ENCODE measurements around the gene FMN1.

Gene FMN1

DNA sequence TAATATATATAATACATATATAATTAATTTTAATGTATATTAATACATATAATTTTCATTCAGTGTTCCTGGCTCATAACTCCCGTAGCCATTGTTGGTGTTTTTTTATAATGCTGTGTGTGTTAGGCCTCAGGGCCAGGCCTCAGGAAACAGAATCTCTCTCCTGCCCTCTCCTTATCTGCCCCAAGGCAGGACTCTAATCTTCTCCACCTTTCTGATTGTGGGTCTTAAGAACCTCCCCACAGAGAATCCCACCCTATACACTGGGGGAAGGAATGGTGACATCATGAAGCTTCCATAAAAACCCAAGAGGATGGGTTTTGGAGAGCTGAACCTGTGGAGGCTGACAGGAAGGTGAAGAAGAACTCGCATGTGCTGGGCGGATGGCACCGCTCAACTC lies 4.0 kb upstream of the FMN1 start:
- no peak for DNase-seq (ENCODE audit: low read depth)

DNA sequence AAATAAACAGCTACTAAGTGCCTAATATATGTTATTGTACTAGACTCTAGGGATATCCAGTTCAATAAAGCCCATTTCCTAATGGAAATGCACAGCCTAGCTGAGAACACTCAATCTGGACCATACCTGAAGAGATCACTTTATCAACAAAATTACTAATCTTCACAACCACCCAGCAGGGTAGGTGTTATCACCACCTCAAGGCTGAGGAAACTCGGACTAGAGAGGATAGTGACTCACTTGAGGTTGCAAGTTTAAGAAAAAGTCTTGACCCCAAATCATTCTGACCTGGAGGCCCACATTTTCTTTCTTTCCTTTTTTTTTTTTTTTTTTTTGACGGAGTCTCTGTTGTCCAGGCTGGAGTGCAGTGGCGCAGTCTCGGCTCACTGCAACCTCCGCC lies 3.1 kb upstream of the FMN1 start:
- DNase-seq (ENCODE audit: low read depth) = no peak

DNA sequence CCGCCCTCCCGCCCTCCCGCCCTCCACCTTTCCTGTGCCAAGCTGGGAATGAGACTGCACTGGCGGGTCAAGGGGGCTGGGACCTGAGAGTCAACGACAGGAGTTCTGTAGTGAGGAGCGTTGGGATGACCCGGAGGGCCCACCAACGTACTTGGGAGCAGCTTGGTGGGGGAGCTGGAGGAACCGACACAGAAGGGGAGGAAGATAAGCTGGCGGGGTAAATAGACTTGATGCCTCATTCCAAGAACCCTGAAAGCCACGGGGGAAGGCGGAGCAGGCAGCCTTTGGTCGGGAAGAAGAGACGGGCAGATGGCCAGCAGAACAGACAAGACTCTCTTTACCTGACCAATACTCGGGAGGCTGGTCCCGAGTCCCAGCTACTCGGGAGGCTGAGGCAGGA lies 277 bp downstream of the FMN1 start:
- no peak for DNase-seq (ENCODE audit: low read depth)

DNA sequence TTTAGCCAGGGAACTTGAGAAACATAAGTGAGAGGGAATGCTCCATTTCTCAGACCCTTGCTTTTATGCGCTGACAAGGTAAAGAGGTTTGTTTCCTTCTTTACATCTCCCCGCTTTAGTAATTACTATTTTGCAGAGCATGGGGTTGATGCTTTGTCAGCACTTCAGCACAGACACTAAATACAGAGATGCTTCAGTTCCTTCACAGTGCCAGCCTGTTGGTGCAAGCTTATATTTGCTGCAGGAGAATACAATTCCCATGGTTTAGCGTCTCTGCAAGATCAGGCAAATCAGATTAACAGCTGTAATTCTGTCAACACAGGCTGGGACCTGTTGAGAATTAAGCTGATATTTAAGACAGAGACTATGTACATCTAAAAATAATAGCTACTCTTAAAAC lies 2.9 kb downstream of the FMN1 start:
- no peak for DNase-seq (ENCODE audit: low read depth)

DNA sequence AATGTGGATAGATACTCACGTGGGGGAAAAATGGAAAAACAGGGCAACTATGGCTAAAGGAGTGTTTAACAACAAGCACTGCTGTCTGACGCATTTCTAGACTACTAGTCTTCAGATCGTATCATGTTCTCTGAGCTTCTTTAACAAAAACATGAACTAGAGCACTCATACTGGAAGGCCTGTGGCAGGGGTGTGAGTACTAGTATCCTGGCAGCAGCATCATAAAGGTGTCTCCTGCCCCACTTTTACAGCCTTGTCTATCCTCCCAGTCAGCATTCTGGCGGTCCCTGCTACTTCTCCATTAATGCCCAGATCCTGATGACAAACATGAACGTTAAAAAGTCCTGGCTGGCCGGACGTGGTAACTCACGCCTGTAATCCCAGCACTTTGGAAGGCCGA lies 4.0 kb downstream of the FMN1 start:
- no peak for DNase-seq (ENCODE audit: low read depth)

DNA sequence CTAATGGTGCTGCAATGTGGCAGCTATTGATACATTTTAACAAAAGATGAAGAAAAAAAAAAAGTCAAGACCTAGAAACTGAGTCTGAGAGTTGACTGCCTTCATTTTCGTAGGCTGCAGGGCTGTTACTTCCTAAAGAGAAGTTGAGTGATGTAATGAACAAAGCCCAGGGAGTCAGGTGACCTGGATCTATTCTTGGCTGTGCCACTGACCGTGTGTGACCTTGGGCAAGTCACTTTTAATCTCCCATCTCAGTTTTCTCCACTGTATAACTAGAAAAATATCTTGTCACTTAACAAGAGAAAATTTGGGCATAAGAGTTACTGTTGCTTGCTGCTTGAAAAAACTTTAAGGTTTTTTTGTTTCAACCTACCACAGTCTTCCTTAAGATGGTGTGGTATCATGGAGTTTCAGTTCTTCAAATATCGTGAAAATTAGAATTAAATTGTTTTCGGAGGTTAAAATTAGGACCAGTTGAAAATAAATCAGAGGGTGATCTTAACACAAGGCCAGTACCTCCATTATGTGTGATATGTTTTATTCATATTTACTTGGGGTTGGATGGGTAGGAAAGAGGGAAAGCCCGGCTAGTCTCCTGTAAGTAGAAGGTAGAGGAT lies 5.8 kb downstream of the FMN1 start:
- DNase-seq (ENCODE audit: low read depth) = no peak

DNA sequence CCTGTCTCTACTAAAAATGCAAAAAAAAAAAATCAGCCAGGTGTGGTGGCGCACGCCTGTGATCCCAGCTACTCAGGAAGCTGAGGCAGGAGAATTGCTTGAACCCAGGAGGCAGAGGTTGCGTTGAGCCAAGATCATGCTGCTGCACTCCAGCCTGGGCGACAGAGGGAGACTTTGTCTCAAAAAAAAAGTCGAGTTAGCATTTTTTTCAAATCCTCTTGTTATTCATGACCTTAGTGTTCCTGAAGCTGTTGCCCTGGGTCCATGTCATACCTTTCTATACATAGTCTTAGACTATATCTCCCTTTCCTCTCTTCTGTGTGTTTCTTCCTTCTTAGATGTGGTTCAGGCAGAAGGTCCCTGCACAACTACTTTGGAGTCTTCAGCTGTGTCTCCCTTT lies 6.4 kb downstream of the FMN1 start:
- DNase-seq (ENCODE audit: low read depth) = no peak

DNA sequence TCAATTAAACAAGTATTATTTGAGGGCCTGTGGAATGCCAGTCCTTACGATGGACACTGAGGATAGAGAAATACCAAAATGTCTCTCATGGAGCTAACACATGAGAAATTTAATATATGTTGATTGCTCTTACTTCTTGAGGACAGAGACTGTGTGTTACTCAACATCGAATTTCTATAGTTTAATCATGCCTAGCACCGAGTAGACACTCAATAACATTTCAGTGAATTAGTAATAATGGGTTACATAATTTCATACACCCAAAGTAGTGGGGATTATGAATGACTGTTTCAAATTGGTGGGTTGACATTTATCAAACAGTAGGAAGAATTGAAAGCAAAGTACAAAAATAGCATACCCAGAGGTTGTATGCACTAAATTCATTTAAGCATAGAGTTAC lies 11.2 kb downstream of the FMN1 start:
- DNase-seq (ENCODE audit: low read depth) = no peak

DNA sequence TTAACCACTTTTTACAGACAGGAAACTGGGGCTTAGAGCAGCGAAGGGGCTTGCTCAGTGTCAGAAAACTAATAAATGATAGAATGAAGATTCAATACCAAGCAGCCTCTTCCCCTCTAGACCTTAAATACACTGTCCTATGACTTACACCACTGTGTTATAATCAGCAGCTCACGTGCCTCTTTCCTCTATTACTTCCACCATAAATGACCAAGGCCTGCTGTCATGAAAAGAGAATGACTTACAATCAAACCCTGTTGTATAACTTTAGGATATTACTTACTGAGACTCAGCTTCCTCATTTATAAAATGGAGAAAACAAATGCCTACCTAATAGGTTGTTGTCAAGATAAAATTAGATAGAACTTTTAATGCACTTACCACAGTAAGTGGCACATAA lies 11.6 kb downstream of the FMN1 start:
- no peak for DNase-seq (ENCODE audit: low read depth)

DNA sequence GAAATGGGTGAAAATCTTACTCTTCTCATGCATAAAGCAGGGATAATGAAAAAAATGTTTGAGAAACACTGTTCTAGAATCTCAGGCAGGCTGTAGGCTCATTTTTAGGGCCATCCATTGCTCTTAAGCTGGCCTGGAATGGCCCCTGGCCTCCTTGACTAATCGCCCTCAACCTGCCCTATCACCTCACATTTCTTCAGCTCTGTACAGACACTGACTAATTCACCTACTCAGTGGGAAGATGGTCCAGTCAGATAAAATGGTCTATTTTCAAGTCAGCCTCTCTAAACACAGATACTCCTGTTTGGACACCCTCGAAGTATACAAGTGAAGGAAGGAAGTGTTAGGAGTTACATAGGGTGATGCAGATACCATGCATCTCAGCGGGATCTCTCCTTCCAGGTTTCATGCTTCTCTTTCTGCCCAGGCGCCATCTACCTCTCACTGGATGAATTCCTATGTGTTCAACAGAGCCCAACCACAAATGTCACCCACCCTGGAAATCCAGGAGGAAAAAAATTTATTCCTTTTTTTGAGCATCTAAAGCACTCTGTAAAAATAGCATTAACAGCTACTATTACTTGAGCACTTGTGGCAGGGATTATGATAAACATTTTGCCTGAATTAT lies 12.1 kb downstream of the FMN1 start:
- no peak for DNase-seq (ENCODE audit: low read depth)

DNA sequence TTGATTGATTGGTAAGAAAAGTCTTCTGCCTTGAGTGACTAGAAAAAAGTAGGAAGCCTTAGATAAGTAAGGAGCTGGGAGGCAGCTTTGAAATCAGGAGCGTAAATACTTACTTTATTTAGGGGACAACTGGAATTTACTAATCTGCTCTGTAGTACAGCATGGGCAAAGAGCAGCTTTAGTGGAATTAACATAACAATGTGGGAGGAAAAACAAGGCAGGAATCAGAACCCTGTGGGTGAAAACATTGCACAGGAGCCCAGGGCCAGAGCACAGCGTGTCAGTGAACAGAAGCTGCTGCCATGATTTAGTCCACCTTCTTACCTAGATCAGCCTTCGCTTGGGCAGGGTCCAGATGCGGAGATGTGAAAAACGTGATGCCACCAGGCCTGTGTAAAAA lies 14.6 kb downstream of the FMN1 start:
- no peak for DNase-seq (ENCODE audit: low read depth)

DNA sequence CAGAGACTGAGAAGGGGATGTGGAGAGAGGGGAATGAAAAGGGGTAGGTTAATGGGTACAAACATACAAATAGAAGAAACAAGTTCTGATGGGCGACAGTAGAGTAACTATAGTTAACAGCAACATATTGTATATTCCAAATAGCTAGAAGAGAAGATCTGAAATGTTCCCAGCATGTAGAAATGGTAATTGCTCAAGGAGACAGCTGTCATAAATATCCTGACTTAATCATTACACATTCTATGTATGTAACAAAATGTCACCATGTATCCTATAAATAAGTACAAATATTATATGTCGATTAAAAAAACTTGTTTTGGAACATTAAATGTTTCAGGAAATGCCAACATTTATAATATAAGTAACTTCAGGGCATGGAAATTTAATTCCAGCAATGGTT lies 23.3 kb downstream of the FMN1 start:
- DNase-seq (ENCODE audit: low read depth) = no peak

DNA sequence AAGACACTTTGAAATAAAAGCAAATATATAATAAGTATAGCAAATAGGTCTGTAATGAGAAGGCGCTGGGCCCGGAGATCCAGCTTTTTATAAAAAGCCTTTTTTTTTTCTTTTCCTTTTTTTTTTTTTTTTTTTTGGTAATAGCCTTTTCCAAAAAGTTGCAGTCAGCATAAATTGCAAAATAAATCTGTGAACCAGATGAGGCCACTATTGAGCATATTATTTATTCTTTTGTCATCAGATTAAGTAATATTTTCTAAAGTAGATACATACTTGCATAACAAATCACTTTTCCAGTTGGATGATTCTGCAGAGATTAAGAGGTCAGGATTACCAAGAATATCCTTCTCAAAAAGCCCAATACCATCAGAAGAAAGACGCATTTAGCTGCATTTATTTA lies 24.9 kb downstream of the FMN1 start:
- DNase-seq (ENCODE audit: low read depth) = no peak

DNA sequence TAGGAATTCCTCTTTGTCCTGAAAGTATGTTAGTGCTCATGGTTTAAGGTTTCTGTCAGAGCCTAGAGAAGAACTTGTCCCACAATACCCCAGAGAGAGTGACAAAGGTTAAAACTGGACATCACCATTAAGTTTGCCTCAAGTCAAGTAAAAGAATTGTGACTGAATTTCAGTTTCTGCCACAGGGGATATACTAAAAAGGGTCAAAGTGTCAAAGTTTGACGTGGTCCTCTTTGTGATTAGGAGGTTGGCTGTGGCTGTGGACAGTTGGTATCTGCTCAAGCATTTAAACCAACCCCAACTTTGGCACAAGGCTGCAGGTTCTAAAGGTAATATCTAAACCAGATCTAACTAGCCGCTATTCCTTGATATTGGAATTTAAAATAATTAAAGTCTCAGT lies 26.1 kb downstream of the FMN1 start:
- no peak for DNase-seq (ENCODE audit: low read depth)

DNA sequence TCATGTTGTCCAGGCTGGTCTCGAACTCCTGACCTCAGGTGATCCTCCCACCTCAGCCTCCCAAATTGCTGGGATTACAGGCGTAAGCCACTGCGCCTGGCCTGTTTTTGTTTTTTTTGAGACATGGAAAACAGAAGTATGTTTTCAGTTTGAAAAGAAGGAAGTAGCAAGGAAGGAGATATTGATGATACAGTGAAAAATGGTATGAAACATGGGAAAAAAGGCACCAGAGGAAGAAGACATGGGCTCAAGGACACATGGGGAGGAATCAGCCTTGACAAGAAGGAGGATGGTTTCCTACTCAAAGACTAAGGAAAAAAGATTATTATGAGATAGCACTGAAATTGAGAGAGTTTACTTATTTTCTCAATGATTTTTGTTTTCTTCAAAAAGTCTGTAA lies 30.7 kb downstream of the FMN1 start:
- no peak for DNase-seq (ENCODE audit: low read depth)

DNA sequence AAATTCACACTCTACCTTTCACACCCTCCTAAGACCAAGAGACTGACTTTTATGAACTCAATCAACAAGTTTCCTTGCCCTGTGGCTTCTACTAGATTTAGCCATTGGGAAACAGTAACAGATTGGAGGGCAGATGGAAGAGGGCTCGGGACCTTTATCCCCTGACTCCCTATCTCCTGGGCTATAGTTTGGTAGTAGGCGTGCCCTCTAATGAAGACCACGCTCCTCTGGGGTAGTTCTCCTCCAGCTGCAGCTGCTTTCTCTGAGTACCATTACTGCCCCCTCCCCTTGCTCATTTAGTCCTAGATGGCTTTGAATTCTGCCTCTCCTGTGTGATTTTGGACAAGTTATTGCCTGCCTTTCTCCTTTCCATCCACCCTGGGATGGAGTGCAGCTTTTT lies 33.3 kb downstream of the FMN1 start:
- DNase-seq (ENCODE audit: low read depth) = no peak

DNA sequence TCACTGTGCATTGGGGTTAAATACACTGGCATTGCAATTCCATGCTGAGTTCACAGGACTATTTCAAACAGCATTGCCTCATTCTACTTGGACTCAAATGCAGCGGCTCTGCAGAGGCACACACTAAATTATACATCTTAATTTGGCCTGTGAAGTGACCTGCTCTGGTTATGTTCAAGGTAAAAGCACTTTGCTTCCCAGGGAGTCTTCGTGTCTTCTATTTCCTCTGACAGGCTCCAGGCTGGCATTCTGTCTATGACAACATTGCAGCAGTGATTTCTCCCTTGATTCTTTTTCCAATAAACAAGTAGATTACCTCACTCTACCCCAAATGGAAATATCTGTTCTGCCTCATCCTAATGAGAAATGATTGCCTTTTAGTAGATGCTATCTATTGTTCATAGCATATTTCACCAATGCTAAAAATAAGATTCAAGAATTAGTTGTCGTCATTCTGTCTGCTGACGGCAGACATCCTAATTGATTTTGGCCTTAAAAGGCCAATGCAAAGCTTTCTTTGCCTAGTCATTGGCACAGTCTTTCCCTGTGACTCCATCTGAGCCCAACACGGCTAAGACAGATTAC lies 33.8 kb downstream of the FMN1 start:
- no peak for DNase-seq (ENCODE audit: low read depth)

DNA sequence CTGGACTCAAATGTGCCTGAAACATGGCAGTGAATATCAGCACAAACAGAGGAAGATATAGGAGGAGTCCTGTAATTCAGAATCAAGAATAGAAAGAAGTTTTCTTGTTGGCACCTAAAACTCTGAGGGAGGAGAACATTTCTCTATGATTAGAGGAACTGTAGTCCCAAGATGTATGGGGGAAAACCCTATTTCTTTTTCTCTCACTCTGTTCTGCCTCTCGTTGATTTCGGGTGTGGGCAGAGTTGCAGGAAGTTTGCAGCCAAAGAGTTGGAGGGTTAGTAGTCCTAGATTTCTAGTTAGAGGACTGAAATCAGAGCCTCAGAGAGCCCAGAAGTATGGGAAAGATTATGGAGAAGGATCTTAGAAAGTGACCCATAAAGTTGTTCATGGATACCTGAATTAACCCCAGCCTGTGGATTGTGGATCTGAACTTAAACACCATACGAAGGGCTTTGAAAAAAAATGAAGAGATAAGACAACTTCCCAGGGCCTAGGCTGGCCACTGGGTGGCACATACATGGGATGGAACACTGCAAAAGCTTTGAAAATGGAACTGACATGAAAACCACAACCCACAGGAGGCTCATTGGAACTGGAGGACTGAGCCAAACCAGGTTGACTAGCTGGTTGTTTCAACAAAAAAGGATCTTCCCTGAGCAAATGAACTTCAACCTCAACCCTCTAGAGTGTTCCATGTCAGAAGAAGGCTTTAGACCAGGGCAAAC lies 34.6 kb downstream of the FMN1 start:
- DNase-seq (ENCODE audit: low read depth) = no peak

DNA sequence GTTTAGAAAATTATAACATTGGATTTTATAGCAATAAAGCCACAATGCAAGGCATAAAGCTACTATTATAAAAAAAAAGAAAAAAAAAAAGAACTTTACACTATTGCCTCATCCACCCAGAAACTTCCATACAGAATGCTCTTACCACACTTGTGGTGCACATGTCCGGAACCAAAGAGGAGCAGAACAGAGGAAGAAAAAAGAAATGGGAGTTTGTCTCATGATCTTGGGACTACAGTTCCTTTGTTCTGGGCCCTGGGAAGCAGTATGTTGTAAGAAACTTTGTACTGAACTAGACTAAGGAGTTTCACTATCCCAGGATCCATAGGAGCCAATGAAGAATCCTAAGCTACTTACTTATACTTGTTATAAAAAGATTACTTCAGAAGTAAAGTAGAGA lies 36.1 kb downstream of the FMN1 start:
- DNase-seq (ENCODE audit: low read depth) = no peak

DNA sequence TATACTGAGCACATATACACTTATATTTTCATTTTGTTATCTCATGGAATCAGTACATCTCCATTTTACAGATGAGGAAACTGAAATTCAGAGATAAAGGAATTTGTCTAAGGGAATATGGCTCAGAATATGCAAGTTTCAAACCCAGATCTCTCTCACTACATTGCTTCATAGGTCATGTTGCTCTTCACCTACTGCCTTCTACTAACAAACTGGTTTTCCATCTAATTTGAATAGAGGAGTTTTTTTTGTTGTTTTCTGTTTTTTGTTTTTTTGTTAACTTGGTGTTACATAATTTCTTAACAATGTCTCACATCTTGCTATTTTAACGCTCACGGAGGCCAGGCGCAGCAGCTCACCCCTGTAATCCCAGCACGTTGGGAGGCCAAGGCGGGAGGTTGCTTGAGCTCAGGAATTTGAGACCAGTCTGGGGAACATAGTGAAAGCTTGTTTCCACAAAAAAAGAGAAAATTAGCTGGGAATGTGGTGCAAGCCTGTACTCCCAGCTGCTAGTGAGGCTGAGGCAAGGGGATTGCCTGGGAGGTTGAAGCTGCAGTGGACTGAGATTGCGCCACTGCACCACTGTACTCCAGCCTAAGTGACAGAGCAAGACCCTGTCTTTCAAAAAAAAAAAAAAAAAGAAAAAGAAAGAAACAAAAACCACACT lies 37.0 kb downstream of the FMN1 start:
- no peak for DNase-seq (ENCODE audit: low read depth)

DNA sequence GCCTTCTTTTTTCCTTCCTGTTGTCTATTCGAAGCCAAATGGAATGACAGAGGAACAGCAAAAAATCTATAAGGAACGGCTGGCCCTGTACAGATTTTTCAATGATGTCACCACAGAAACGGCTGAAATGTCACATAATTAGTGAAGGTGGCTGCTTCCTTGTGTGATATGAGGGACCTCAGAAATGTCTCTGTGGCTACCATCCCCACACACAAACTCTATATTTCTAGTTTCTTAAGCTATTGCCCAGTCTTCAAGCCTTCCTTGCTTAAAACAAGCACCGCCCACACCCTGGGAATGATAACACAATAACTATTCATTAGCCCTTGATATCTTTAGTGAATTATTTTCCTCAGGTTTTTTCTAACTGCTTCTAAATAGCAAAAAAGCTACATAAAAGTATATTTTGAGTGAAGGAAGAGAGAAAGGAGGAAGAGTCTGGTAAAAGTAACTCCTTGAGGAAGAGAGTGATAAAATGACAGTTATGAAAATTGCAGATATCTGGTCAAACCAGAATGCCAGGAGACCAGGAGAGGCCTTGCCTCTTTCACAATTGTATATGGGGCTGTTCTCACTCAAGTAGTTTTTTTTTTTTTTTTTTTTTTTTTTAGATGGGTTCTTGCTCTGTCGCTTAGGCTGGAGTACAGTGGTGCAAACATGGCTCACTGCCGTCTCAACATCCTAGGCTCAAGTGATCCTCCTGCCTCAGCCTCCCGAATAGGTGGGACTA lies 38.7 kb downstream of the FMN1 start:
- DNase-seq (ENCODE audit: low read depth) = no peak

Measured in T follicular helper cell (primary cell).